Endothelial cell of umbilical vein (primary cell): ENCODE data around the gene MYPN. TPM values are rescaled to one million over a fixed set of nuclear protein-coding genes. Genes with fewer than 3 reads are reported as not detected.
A peak's percentile ranks its signal among the peaks of the same experiment; 100 is the strongest.

Experiments
- BruUV-seq: library from RNA; stranded (reverse); fragments of 400-500 nt; replicated peaks from 2 replicates; lab custom pipeline; 2021; lab: Mats Ljungman, UMichigan
- CTCF ChIA-PET: fragments of 300-600, 350-600 bp; sonication (Branson Sonifier 250); formaldehyde crosslinking; loops from one replicate; lab custom pipeline; 2021; ENCODE audit warnings: antibody characterized with exemption, inconsistent platforms; lab: Charles Lee
- POLR2A ChIA-PET: fragments of 300-600, 350-600 bp; sonication (Branson Sonifier 250); formaldehyde crosslinking; loops from one replicate; lab custom pipeline; 2021; ENCODE audit warnings: antibody characterized with exemption, inconsistent platforms; lab: Charles Lee
- DNase-seq: peaks from one replicate; pipeline ENCODE4 v3.0.0-alpha.2; 2011; ENCODE audit warnings: low read depth, low spot score
- FAIRE-seq: peaks from 2 replicates; lab custom pipeline; 2011; peaks lifted over from hg19 to GRCh38; lab: Jason Lieb, UNC
- H2AFZ ChIP-seq: 2 replicates; pipeline ENCODE4 v1.6.0; 2012; ENCODE audit warnings: low read depth, low read length, control low read depth, inconsistent platforms
- H3K27ac ChIP-seq: 2 replicates; pipeline ENCODE4 v1.5.1; 2011; ENCODE audit warnings: low read depth, mild to moderate bottlenecking, control low read depth, low read length, moderate library complexity; ENCODE audit not compliant: insufficient read depth
- H3K27me3 ChIP-seq, 2 experiments: 2 replicates each; pipeline versions ENCODE4 v1.6.0 to v1.6.1; 2011; ENCODE audit warnings: low read length in 2 of 2, mixed read lengths in 1 of 2; ENCODE audit not compliant: control insufficient read depth in 2 of 2, insufficient read depth in 2 of 2
- H3K36me3 ChIP-seq, 2 experiments: 2 replicates in 1 of 2; 3 replicates in 1 of 2; pipeline ENCODE4 v1.5.1; 2011; ENCODE audit warnings: low read length in 2 of 2, mild to moderate bottlenecking in 1 of 2, moderate library complexity in 1 of 2; ENCODE audit not compliant: control insufficient read depth in 2 of 2, insufficient read depth in 2 of 2; ENCODE audit errors: extremely low read depth in 1 of 2
- H3K4me1 ChIP-seq: 3 replicates; pipeline ENCODE4 v1.5.1; 2011; ENCODE audit warnings: mild to moderate bottlenecking, low read length; ENCODE audit not compliant: control insufficient read depth, insufficient read depth; ENCODE audit errors: extremely low read depth
- H3K4me2 ChIP-seq: 2 replicates; pipeline ENCODE4 v1.6.1; 2011; ENCODE audit warnings: low read length, control low read depth, mixed read lengths; ENCODE audit not compliant: insufficient read depth
- H3K4me3 ChIP-seq, 3 experiments: fragments of 200-600 bp in 1 of 3; sonication (generic), shearing (Covaris generic) in 1 of 3; replicated peaks in 1 of 3; 2 replicates each; pipeline ENCODE4 v1.5.1; 2011 to 2016; ENCODE audit warnings: control low read depth in 3 of 3, low read length in 3 of 3, mild to moderate bottlenecking in 2 of 3, inconsistent platforms in 1 of 3, low read depth in 1 of 3, moderate library complexity in 1 of 3; ENCODE audit not compliant: insufficient read depth in 1 of 3
- H3K79me2 ChIP-seq: 2 replicates; pipeline ENCODE4 v1.6.0; 2012; ENCODE audit warnings: low read length, inconsistent platforms; ENCODE audit not compliant: control insufficient read depth, insufficient read depth
- H3K9ac ChIP-seq: replicated peaks from 2 replicates; pipeline ENCODE3; 2011; ENCODE audit warnings: low read length, control low read depth; ENCODE audit not compliant: insufficient read depth; ENCODE audit errors: extremely low read depth
- H3K9me1 ChIP-seq: replicated peaks from 3 replicates; pipeline ENCODE4 v1.6.0; 2011; ENCODE audit warnings: mild to moderate bottlenecking, low read length; ENCODE audit not compliant: control insufficient read depth, insufficient read depth; ENCODE audit errors: extremely low read depth
- H3K9me3 ChIP-seq: replicated peaks from 2 replicates; pipeline ENCODE4 v1.5.1; 2012; ENCODE audit warnings: low read length, inconsistent platforms; ENCODE audit not compliant: control insufficient read depth, insufficient read depth
- H4K20me1 ChIP-seq: replicated peaks from 2 replicates; pipeline ENCODE3; 2011; ENCODE audit warnings: mild to moderate bottlenecking, low read length; ENCODE audit not compliant: control insufficient read depth, insufficient read depth; ENCODE audit errors: extremely low read depth
- CTCF ChIP-seq, 2 donors: IDR thresholded peaks; 1 replicate in 1 of 2; 2 replicates in 1 of 2; pipeline ENCODE4 v1.5.1; 2011; ENCODE audit warnings: low read length in 2 of 2, mild to moderate bottlenecking in 2 of 2, moderate library complexity in 2 of 2, control low read depth in 1 of 2, inconsistent platforms in 1 of 2, low read depth in 1 of 2; ENCODE audit not compliant: insufficient read depth in 1 of 2; ENCODE audit errors: extremely low read depth in 1 of 2
- EZH2 ChIP-seq: IDR thresholded peaks from 2 replicates; pipeline ENCODE4 v1.6.1; 2012; ENCODE audit warnings: borderline replicate concordance, low read depth, mild to moderate bottlenecking, moderate library complexity, low read length, inconsistent platforms; ENCODE audit not compliant: severe bottlenecking
- FOS ChIP-seq: IDR thresholded peaks from 2 replicates; pipeline ENCODE4 v1.6.1; 2011; ENCODE audit warnings: mild to moderate bottlenecking, low read length, moderate library complexity, borderline replicate concordance; ENCODE audit not compliant: insufficient read depth
- GATA2 ChIP-seq: IDR thresholded peaks from 2 replicates; pipeline ENCODE4 v1.7.0; 2011; ENCODE audit warnings: low read depth, mild to moderate bottlenecking, moderate library complexity, mixed read lengths, low read length; ENCODE audit not compliant: insufficient read length, insufficient read depth
- JUN ChIP-seq: IDR thresholded peaks from 2 replicates; pipeline ENCODE4 v1.6.1; 2011; ENCODE audit warnings: borderline replicate concordance, low read depth; ENCODE audit not compliant: insufficient read length, insufficient read depth
- MYC ChIP-seq: IDR thresholded peaks from one replicate; pipeline ENCODE4 v1.6.1; 2011; ENCODE audit warnings: mild to moderate bottlenecking, low read depth, low read length
- POLR2A ChIP-seq: IDR thresholded peaks from 2 replicates; pipeline ENCODE4 v1.6.1; 2012; ENCODE audit warnings: low read depth, mild to moderate bottlenecking, control low read depth, low read length
- POLR2AphosphoS5 ChIP-seq: IDR thresholded peaks from 2 replicates; pipeline ENCODE4 v1.6.1; 2012; ENCODE audit warnings: low read depth, mild to moderate bottlenecking, control low read depth, low read length, moderate library complexity; ENCODE audit not compliant: insufficient read depth
- dilution Hi-C: fragments of 300-500 bp; cut with MboI; formaldehyde crosslinking; loops from one replicate; pipeline ENCODE4 v1.15.0; 2019; ENCODE audit warnings: low sequenced_read_pairs; ENCODE audit not compliant: extremely low pct_ligation_motif_present
- intact Hi-C: fragments of 100-400 bp; cut with micrococcal nuclease; formaldehyde crosslinking; loops from one replicate; pipeline ENCODE4 v1.10.0; 2022
- polyA plus RNA-seq, 4 experiments: library from polyadenylated mRNA; depleted of rRNA in 3 of 4; stranded (reverse) in 3 of 4; unstranded in 1 of 4; fragments of >200 nt; gene quantifications; 2 replicates each; pipeline versions ENCODE4 v1.2.1 to v1.2.3, GENCODE V29; 2011 to 2012; ENCODE audit warnings: missing spikeins in 1 of 4
- total RNA-seq: library from RNA; stranded (reverse); gene quantifications from 2 replicates; pipeline ENCODE4 v1.2.3, GENCODE V29; 2021
- TF ChIP-seq, protein P1 (sequence below): IDR thresholded peaks from 2 replicates; pipeline ENCODE4 v1.6.1; 2011; ENCODE audit not compliant: insufficient read depth, insufficient read length

Gene MYPN
- total and polyA plus RNA-seq, 2 donors (not counting 3 experiments of a cell fraction or from before 2014, with no cell fraction given), result 0.01 TPM; not detected in 1

DNA sequence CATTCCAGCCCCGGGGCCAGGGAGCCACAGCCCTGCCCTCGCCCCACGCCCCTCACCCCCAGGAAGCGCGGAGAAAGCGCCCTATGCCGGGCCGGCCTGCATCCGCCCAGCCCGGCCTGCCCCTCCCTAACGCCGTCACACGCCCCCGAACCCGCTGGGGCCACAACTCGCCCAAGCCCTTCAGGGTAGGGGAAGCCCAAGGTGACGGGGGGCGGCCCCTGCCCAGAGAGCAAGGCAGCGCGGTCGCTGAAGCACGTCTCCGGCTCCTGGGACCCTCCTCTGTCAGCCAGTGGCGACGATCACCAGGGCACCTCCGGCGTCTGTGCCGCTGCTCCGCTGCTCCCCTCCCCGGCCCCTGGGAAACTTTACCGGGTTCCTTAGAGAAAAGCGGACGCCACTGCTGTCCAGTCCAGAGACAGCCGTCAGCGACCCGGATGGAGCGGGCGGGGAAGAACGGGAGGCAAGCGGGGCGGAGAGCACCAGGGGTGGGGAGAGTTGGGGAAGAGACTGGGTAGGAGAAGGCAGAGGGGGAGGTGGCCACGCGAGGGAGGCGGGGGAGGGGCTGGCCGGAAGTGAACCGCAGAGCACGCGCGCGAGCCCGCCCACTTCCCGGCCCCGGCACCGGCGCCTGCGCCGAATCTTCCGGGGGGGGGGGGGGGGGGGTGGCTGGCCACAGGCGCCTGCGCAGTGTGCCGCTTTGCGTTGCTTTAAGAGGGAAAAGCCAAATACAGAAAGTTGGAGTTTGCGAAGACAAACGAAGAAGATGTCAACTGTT, 34.3 kb upstream of the MYPN start, which contains the start of gene HERC4:
HERC4 (minus strand) TSS at position 509 of the 775 bp plus-strand sequence. CDS start 2,175 bp downstream, outside the sequence.
- Histone ChIP-seq H3K36me3 (no peaks in the 10 kb centered on the region), H3K9me1 (no peaks in the 10 kb centered on the region), H3K4me1 (peaks cover 32% of the 10 kb centered on the region), H2AFZ (peak within 1 kb of the TSS; percentile 91), H3K4me2 (peak within 1 kb of the TSS; percentile 99), H3K9me3 (no peaks in the 10 kb centered on the region), H3K27me3 (no peaks in the 10 kb centered on the region), H4K20me1 (peaks cover 3% of the 10 kb centered on the region), H3K27ac (peak within 1 kb of the TSS; percentile 95), H3K9ac (peak within 1 kb of the TSS; percentile 94), H3K79me2 (peaks cover 51% of the 10 kb centered on the region), H3K4me3 (peak within 1 kb of the TSS; percentile 95 to 99 (median 96))
- ChIA-PET CTCF (interaction anchor here (0.7 to 2.1 kb wide), 3 partner anchors 87 to 138 kb away, joined by 3 to 8 read pairs (median 3); no protein-coding TSS in a partner anchor), POLR2A (no interaction called here)
- DNase-seq (peak; percentile 88), FAIRE-seq (peak; percentile 81)
- intact Hi-C loops, result loop anchor here (1.0 to 10.0 kb wide), 5 partner anchors 61 to 256 kb away; partner anchors contain the start of gene SIRT1
- BruUV-seq, result no TSS peak
- dilution Hi-C loops, result no loop called here
- TF ChIP-seq POLR2AphosphoS5 (peak; percentile 48), JUN (no peak), POLR2A (peak; percentile 54), MYC (peak; percentile 82)
- TF ChIP-seq, protein P1, sequence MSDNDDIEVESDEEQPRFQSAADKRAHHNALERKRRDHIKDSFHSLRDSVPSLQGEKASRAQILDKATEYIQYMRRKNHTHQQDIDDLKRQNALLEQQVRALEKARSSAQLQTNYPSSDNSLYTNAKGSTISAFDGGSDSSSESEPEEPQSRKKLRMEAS, result peak; percentile 13

- POLR2A ChIA-PET, result interaction anchor here (0.6 kb wide), 1 partner anchor 203 kb away, joined by 8 read pairs; no protein-coding TSS in a partner anchor
Measured at GRCh38 chr10:68075550-68076004, 33.7 kb upstream of the MYPN start.

More at GRCh38 chr10:68075550-68076004, 33.7 kb upstream of the MYPN start:
- Histone ChIP-seq H3K79me2 (peaks cover 45% of the 10 kb centered on the region), H3K9me3 (no peaks in the 10 kb centered on the region), H3K9ac (peak overlapping the region; percentile 43), H3K27ac (peak overlapping the region; percentile 45), H3K36me3 (no peaks in the 10 kb centered on the region), H2AFZ (peak overlapping the region; percentile 91), H3K4me3 (peak overlapping the region in 1 of 3 experiments; percentile 35), H3K4me1 (peaks cover 32% of the 10 kb centered on the region), H3K27me3 (no peaks in the 10 kb centered on the region), H3K9me1 (no peaks in the 10 kb centered on the region), H4K20me1 (peaks cover 3% of the 10 kb centered on the region), H3K4me2 (peak overlapping the region; percentile 77)
- TSS peak; percentile 33 for BruUV-seq
- CTCF ChIA-PET, result interaction anchor here (0.7 to 2.1 kb wide), 2 partner anchors 87 to 137 kb away, joined by 3 to 8 read pairs; no protein-coding TSS in a partner anchor
- intact Hi-C loops, result loop anchor here (1.0 to 10.0 kb wide), 4 partner anchors 61 to 255 kb away; no protein-coding TSS in a partner anchor
- no peak for TF ChIP-seq EZH2
- no peak for TF ChIP-seq MYC
- no peak for TF ChIP-seq CTCF (IDR thresholded peaks at IDR 0.05; ENCODE audit: extremely low read depth in 1 of 2, insufficient read depth in 1 of 2, low read depth in 1 of 2, low read length in 2 of 2)
- no peak for TF ChIP-seq GATA2
- TF ChIP-seq POLR2A, result no peak
- TF ChIP-seq, protein P1, result no peak
- no peak for TF ChIP-seq FOS
- no peak for TF ChIP-seq JUN
- TF ChIP-seq POLR2AphosphoS5, result no peak
- dilution Hi-C loops, result no loop called here
- DNase-seq, result no peak
- FAIRE-seq, result no peak
